ENCODE data around the gene DLST.
A peak's percentile ranks its signal among the peaks of the same experiment; 100 is the strongest.

DLST gene

GRCh38 chr14:74865156-74865555 is 16.6 kb upstream of the DLST start:
- Histone ChIP-seq H3K36me3 (ENCODE audit: control insufficient read depth, insufficient read depth, low read length) (no peaks in the 10 kb centered on the region), H3K4me1 (ENCODE audit: control insufficient read depth, insufficient read depth, low read length) (no peaks in the 10 kb centered on the region), H3K9me3 (ENCODE audit: control insufficient read depth, low read length) (no peaks in the 10 kb centered on the region), H3K4me3 (ENCODE audit: low read length) (no peak overlapping the region), H3K27me3 (ENCODE audit: control insufficient read depth, insufficient read depth, low read length) (no peaks in the 10 kb centered on the region), H3K9ac (ENCODE audit: low read length) (no peak overlapping the region)

GRCh38 chr14:74866708-74867389 is 14.9 kb upstream of the DLST start:
- H3K9ac ChIP-seq (ENCODE audit: low read length): no peak overlapping the region
- H3K4me1 ChIP-seq (ENCODE audit: control insufficient read depth, insufficient read depth, low read length): no peaks in the 10 kb centered on the region
- H3K4me3 ChIP-seq (ENCODE audit: low read length): no peak overlapping the region
- no peaks in the 10 kb centered on the region for H3K36me3 ChIP-seq (ENCODE audit: control insufficient read depth, insufficient read depth, low read length)
- no peaks in the 10 kb centered on the region for H3K9me3 ChIP-seq (ENCODE audit: control insufficient read depth, low read length)
- H3K27me3 ChIP-seq (ENCODE audit: control insufficient read depth, insufficient read depth, low read length): no peaks in the 10 kb centered on the region

- no peaks in the 10 kb centered on the region for H3K27me3 ChIP-seq (ENCODE audit: control insufficient read depth, insufficient read depth, low read length)
- H3K4me3 ChIP-seq (ENCODE audit: low read length): no peak overlapping the region
- H3K9me3 ChIP-seq (ENCODE audit: control insufficient read depth, low read length): no peaks in the 10 kb centered on the region
- no peak overlapping the region for H3K9ac ChIP-seq (ENCODE audit: low read length)
- H3K36me3 ChIP-seq (ENCODE audit: control insufficient read depth, insufficient read depth, low read length): no peaks in the 10 kb centered on the region
- no peaks in the 10 kb centered on the region for H3K4me1 ChIP-seq (ENCODE audit: control insufficient read depth, insufficient read depth, low read length)
Observed at GRCh38 chr14:74867673-74868072, 14.0 kb upstream of the DLST start.

GRCh38 chr14:74868739-74869138 is 13.0 kb upstream of the DLST start:
- Histone ChIP-seq H3K9me3 (ENCODE audit: control insufficient read depth, low read length) (no peaks in the 10 kb centered on the region), H3K9ac (ENCODE audit: low read length) (no peak overlapping the region), H3K36me3 (ENCODE audit: control insufficient read depth, insufficient read depth, low read length) (no peaks in the 10 kb centered on the region), H3K4me3 (ENCODE audit: low read length) (no peak overlapping the region), H3K4me1 (ENCODE audit: control insufficient read depth, insufficient read depth, low read length) (no peaks in the 10 kb centered on the region), H3K27me3 (ENCODE audit: control insufficient read depth, insufficient read depth, low read length) (no peaks in the 10 kb centered on the region)

- Histone ChIP-seq H3K9me3 (ENCODE audit: control insufficient read depth, low read length) (no peaks in the 10 kb centered on the region), H3K4me1 (ENCODE audit: control insufficient read depth, insufficient read depth, low read length) (no peaks in the 10 kb centered on the region), H3K27me3 (ENCODE audit: control insufficient read depth, insufficient read depth, low read length) (peaks cover 3% of the 10 kb centered on the region)
Observed at GRCh38 chr14:74871819-74872218, 9.9 kb upstream of the DLST start.

GRCh38 chr14:74875204-74875603 is 6.5 kb upstream of the DLST start:
- Histone ChIP-seq H3K4me3 (ENCODE audit: low read length) (no peak overlapping the region), H3K27me3 (ENCODE audit: control insufficient read depth, insufficient read depth, low read length) (peaks cover 3% of the 10 kb centered on the region), H3K9ac (ENCODE audit: low read length) (no peak overlapping the region), H3K9me3 (ENCODE audit: control insufficient read depth, low read length) (no peaks in the 10 kb centered on the region), H3K36me3 (ENCODE audit: control insufficient read depth, insufficient read depth, low read length) (no peaks in the 10 kb centered on the region), H3K4me1 (ENCODE audit: control insufficient read depth, insufficient read depth, low read length) (peaks cover 9% of the 10 kb centered on the region)

More at GRCh38 chr14:74871819-74872218, 9.9 kb upstream of the DLST start:
- Histone ChIP-seq H3K36me3 (ENCODE audit: control insufficient read depth, insufficient read depth, low read length) (no peaks in the 10 kb centered on the region), H3K9ac (ENCODE audit: low read length) (no peak overlapping the region), H3K4me3 (ENCODE audit: low read length) (no peak overlapping the region)

- peak within 1 kb of the TSS; percentile 12 for H3K9ac ChIP-seq (ENCODE audit: low read length)
- H3K4me3 ChIP-seq (ENCODE audit: low read length): no peak within 1 kb of the TSS
- no peaks in the 10 kb centered on the region for H3K9me3 ChIP-seq (ENCODE audit: control insufficient read depth, low read length)
- H3K27me3 ChIP-seq (ENCODE audit: control insufficient read depth, insufficient read depth, low read length): peaks cover 3% of the 10 kb centered on the region
- no peaks in the 10 kb centered on the region for H3K36me3 ChIP-seq (ENCODE audit: control insufficient read depth, insufficient read depth, low read length)
- H3K4me1 ChIP-seq (ENCODE audit: control insufficient read depth, insufficient read depth, low read length): peaks cover 18% of the 10 kb centered on the region
Observed at GRCh38 chr14:74875941-74876913, 5.5 kb upstream of the DLST start, which contains the start of gene PROX2. Gene PROX2 (minus strand): TSS chr14:74876145. CDS start chr14:74863834, 12,311 bp downstream.

GRCh38 chr14:74879427-74880182 is 2.1 kb upstream of the DLST start:
- H3K9ac ChIP-seq (ENCODE audit: low read length): no peak overlapping the region
- no peak overlapping the region for H3K4me3 ChIP-seq (ENCODE audit: low read length)
- no peaks in the 10 kb centered on the region for H3K36me3 ChIP-seq (ENCODE audit: control insufficient read depth, insufficient read depth, low read length)
- no peaks in the 10 kb centered on the region for H3K9me3 ChIP-seq (ENCODE audit: control insufficient read depth, low read length)
- H3K4me1 ChIP-seq (ENCODE audit: control insufficient read depth, insufficient read depth, low read length): peaks cover 19% of the 10 kb centered on the region
- H3K27me3 ChIP-seq (ENCODE audit: control insufficient read depth, insufficient read depth, low read length): peaks cover 3% of the 10 kb centered on the region

GRCh38 chr14:74882103-74882920 is 596 bp downstream of the DLST start:
- no peaks in the 10 kb centered on the region for H3K9me3 ChIP-seq (ENCODE audit: control insufficient read depth, low read length)
- peak overlapping the region; percentile 90 for H3K4me3 ChIP-seq (ENCODE audit: low read length)
- no peaks in the 10 kb centered on the region for H3K27me3 ChIP-seq (ENCODE audit: control insufficient read depth, insufficient read depth, low read length)
- H3K9ac ChIP-seq (ENCODE audit: low read length): peak overlapping the region; percentile 93
- peaks cover 19% of the 10 kb centered on the region for H3K4me1 ChIP-seq (ENCODE audit: control insufficient read depth, insufficient read depth, low read length)
- H3K36me3 ChIP-seq (ENCODE audit: control insufficient read depth, insufficient read depth, low read length): no peaks in the 10 kb centered on the region

- Histone ChIP-seq H3K4me1 (ENCODE audit: control insufficient read depth, insufficient read depth, low read length) (peaks cover 11% of the 10 kb centered on the region), H3K36me3 (ENCODE audit: control insufficient read depth, insufficient read depth, low read length) (peaks cover 5% of the 10 kb centered on the region), H3K4me3 (ENCODE audit: low read length) (no peak overlapping the region), H3K27me3 (ENCODE audit: control insufficient read depth, insufficient read depth, low read length) (no peaks in the 10 kb centered on the region), H3K9me3 (ENCODE audit: control insufficient read depth, low read length) (no peaks in the 10 kb centered on the region), H3K9ac (ENCODE audit: low read length) (no peak overlapping the region)
Observed at GRCh38 chr14:74886001-74886400, 4.3 kb downstream of the DLST start.
